Activated naive CD4-positive, alpha-beta T cell treated with anti-CD3 and anti-CD28 coated beads, Interleukin-2, amount 50 U/mL, for 24 hours (primary cell): Measurements from ENCODE around the gene COX5B.
"Not testable (repeated sequence)": the region's sequence is repeated elsewhere in the genome, so short reads cannot be mapped to it uniquely, and the experiment has no call there.

Experiments
- H3K27ac Mint-ChIP-seq: one replicate; pipeline ENCODE4 v1.8.0; 2021; ENCODE audit warnings: mild to moderate bottlenecking, mixed read lengths
- H3K27me3 Mint-ChIP-seq: one replicate; pipeline ENCODE4 v1.8.0; 2021; ENCODE audit warnings: mixed read lengths
- H3K36me3 Mint-ChIP-seq: one replicate; pipeline ENCODE4 v1.8.0; 2021; ENCODE audit warnings: mixed read lengths
- H3K4me1 Mint-ChIP-seq: one replicate; pipeline ENCODE4 v1.8.0; 2021; ENCODE audit warnings: mixed read lengths
- H3K4me3 Mint-ChIP-seq: one replicate; pipeline ENCODE4 v1.8.0; 2021; ENCODE audit warnings: mild to moderate bottlenecking, mixed read lengths
- H3K9me3 Mint-ChIP-seq: one replicate; pipeline ENCODE4 v1.8.0; 2021; ENCODE audit warnings: mixed read lengths

Gene COX5B

GRCh38 chr2:97661927-97662326, 16.1 kb downstream of the COX5B start:
- peaks cover 6% of the 10 kb centered on the region for H3K36me3 Mint-ChIP-seq
- peaks cover 25% of the 10 kb centered on the region for H3K4me1 Mint-ChIP-seq
- no peaks in the 10 kb centered on the region for H3K27me3 Mint-ChIP-seq
- peak overlapping the region; percentile 97 for H3K4me3 Mint-ChIP-seq
- H3K9me3 Mint-ChIP-seq: no peaks in the 10 kb centered on the region
- peak overlapping the region; percentile 59 for H3K27ac Mint-ChIP-seq

GRCh38 chr2:97662386-97662894, 16.6 kb downstream of the COX5B start:
- Mint-ChIP-seq H3K36me3 (peaks cover 6% of the 10 kb centered on the region), H3K27ac (peak overlapping the region; percentile 99), H3K9me3 (no peaks in the 10 kb centered on the region), H3K27me3 (no peaks in the 10 kb centered on the region), H3K4me1 (peaks cover 25% of the 10 kb centered on the region), H3K4me3 (peak overlapping the region; percentile 97)

DNA sequence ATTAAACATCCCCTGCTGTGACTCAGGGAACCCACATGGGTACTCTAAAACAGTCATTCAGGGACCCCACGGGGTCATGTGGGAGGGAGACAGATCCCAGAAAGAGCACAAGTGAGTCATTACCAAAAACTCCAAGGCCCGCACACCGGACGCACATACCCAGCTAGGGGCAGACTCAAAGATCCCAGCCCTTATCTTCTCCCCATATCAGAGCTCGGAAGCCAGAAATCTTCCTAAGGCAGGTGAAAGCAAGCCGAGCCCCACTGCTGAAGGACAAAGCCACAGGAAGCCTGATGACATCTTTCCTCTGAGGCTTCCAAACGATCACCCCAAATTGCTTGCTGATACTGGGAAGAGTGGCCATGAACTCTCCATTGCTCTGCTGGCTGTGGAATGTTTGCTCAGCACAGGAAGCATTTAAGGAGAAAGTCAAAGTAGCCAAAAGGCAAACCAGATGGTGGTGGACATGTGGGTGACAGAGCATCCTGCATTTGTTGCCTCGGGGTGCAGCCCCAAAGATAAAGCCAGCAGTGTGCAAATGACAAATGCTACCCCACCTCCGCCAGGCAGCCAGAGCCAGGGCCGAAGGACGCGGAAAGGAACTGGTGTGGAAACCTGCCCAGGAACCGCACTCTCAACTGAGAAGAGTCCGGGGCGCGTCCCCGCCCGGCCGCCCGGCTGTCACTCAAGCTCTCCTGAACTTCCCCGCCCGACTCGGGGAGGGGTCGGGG, 17.2 kb downstream of the COX5B start:
- peaks cover 6% of the 10 kb centered on the region for H3K36me3 Mint-ChIP-seq
- H3K4me3 Mint-ChIP-seq: peak overlapping the region; percentile 97
- H3K27ac Mint-ChIP-seq: peak overlapping the region; percentile 99
- no peaks in the 10 kb centered on the region for H3K9me3 Mint-ChIP-seq
- H3K27me3 Mint-ChIP-seq: no peaks in the 10 kb centered on the region
- peaks cover 25% of the 10 kb centered on the region for H3K4me1 Mint-ChIP-seq

DNA sequence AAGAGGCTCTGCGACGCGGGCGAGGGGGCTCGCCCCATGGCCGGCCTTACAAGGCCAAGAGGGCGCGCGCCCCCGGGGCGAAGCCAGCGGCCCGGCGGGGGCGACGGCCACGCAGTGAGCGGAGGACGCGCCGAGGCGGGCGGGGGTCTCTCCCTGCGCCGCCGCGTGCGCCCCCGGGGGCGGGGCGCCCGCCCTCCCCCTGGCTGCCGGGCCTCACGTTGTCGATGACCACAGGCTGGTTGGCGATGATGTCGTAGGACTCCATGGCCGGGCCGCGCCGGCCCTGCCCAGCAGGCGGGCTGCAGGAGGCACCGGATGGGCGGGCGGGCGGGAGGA, 17.7 kb downstream of the COX5B start:
- Mint-ChIP-seq H3K27ac (no peak overlapping the region), H3K4me3 (peak overlapping the region; percentile 97), H3K36me3 (peaks cover 3% of the 10 kb centered on the region), H3K4me1 (peaks cover 25% of the 10 kb centered on the region), H3K27me3 (no peaks in the 10 kb centered on the region), H3K9me3 (no peaks in the 10 kb centered on the region)

GRCh38 chr2:97663962-97664635, 18.2 kb downstream of the COX5B start, which contains the start of gene ACTR1B:
Gene ACTR1B (minus strand): TSS chr2:97664044. CDS start chr2:97663890, 154 bp downstream.
- Mint-ChIP-seq H3K4me3 (peak within 1 kb of the TSS; percentile 97), H3K9me3 (no peaks in the 10 kb centered on the region), H3K27ac (peak within 1 kb of the TSS; percentile 99), H3K4me1 (peaks cover 25% of the 10 kb centered on the region), H3K36me3 (peaks cover 3% of the 10 kb centered on the region), H3K27me3 (no peaks in the 10 kb centered on the region)

DNA sequence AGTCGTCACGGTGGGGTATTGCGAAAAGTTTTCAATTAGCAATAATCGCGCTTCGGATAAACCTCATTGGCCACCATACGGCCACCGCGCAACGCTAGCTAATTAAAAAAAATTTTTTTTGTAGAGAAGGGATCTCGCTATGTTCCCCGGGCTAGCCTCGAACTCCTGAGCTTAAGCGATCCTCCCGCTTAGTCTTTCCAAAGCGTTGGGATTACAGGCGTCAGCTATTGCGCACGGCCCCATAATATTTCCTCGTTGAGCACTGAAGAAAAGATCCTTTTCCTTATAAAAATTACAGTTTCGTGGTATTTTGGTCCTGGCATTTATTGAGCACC, 18.7 kb downstream of the COX5B start:
- Mint-ChIP-seq H3K36me3 (peaks cover 3% of the 10 kb centered on the region), H3K9me3 (no peaks in the 10 kb centered on the region), H3K27me3 (no peaks in the 10 kb centered on the region), H3K4me3 (peak overlapping the region; percentile 96), H3K4me1 (peaks cover 25% of the 10 kb centered on the region), H3K27ac (peak overlapping the region; percentile 96)

DNA sequence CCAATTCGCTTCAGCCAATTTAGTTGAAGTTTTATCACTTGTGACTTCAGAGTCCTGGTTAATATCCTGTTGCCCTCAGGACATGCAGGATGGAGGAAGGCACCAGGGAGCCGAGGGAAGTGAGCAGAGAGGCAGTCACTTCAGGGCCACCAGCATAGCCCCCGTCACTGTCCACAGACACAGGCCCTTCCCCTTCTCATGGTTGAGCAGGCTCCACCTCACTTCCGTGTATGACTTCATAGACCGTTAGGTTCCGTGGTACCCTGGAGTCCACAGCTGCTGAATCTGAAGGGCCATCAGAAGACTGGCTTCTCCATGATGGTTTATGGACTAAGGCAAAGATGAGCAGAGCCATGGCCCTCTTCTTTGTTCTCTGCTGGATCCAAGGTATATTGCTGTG, 23.6 kb downstream of the COX5B start, which contains the start of gene C2orf92:
C2orf92 (plus strand) TSS at position 266 of the 400 bp plus-strand sequence; CDS start at position 342, 76 bp downstream.
- no peaks in the 10 kb centered on the region for H3K27me3 Mint-ChIP-seq
- H3K4me1 Mint-ChIP-seq: peaks cover 13% of the 10 kb centered on the region
- no peak within 1 kb of the TSS for H3K4me3 Mint-ChIP-seq
- peaks cover 1% of the 10 kb centered on the region for H3K36me3 Mint-ChIP-seq
- no peaks in the 10 kb centered on the region for H3K9me3 Mint-ChIP-seq
- no peak within 1 kb of the TSS for H3K27ac Mint-ChIP-seq

DNA sequence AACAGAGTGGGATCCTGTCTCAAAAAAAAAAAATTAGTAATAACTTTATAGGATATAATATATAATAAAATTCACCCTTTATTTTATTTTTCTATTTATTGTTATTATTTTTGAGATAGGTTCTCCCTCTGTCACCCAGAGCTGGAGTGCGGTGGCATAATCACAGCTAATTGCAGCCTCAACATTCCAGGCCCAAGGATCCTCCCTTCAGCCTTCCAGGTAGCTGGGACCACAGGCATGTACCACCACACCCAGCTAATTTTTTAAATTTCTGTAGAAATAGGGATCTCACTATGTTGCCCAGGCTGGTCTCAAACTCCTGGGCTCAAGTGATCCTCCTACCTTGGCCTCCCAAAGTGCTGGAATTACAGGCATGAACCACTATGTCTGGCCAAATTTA, 24.6 kb downstream of the COX5B start:
- Mint-ChIP-seq H3K4me1 (peaks cover 9% of the 10 kb centered on the region), H3K27ac (no peak overlapping the region), H3K4me3 (no peak overlapping the region), H3K9me3 (no peaks in the 10 kb centered on the region), H3K27me3 (no peaks in the 10 kb centered on the region), H3K36me3 (peaks cover 1% of the 10 kb centered on the region)

- Mint-ChIP-seq H3K27me3 (no peaks in the 10 kb centered on the region), H3K4me3 (no peak overlapping the region), H3K9me3 (no peaks in the 10 kb centered on the region), H3K27ac (no peak overlapping the region), H3K36me3 (peaks cover 1% of the 10 kb centered on the region), H3K4me1 (peaks cover 9% of the 10 kb centered on the region)
Observed at GRCh38 chr2:97671526-97671925, 25.7 kb downstream of the COX5B start.

GRCh38 chr2:97672606-97673140, 26.8 kb downstream of the COX5B start:
- not testable (repeated sequence) for H3K9me3 Mint-ChIP-seq, H3K27me3 Mint-ChIP-seq, H3K4me3 Mint-ChIP-seq, H3K4me1 Mint-ChIP-seq, H3K27ac Mint-ChIP-seq, H3K36me3 Mint-ChIP-seq

- Mint-ChIP-seq H3K4me3 (peak overlapping the region; percentile 8), H3K9me3 (no peaks in the 10 kb centered on the region), H3K27ac (peak overlapping the region; percentile 9), H3K27me3 (no peaks in the 10 kb centered on the region), H3K36me3 (no peaks in the 10 kb centered on the region), H3K4me1 (peaks cover 9% of the 10 kb centered on the region)
Observed at GRCh38 chr2:97673182-97673914, 27.5 kb downstream of the COX5B start.

DNA sequence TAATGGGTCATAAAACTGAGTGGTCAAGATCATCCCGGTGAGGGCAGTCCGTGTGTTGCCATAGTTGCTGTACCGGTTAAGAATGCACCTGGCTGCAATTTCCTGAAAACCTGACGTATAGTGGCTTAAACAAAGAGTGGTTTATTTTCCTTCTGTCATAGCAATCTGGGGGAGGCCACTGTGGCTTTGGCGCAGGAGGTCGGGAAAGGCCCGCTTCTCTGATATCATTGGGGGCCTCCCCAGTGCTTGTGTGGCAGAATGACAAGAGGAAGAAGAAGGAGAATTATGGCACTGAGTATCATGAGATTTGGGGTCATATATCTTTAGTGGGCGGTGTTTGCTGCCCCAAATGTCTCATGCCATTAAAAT, 28.0 kb downstream of the COX5B start:
- no peaks in the 10 kb centered on the region for H3K27me3 Mint-ChIP-seq
- peak overlapping the region; percentile 8 for H3K4me3 Mint-ChIP-seq
- peak overlapping the region; percentile 9 for H3K27ac Mint-ChIP-seq
- peaks cover 9% of the 10 kb centered on the region for H3K4me1 Mint-ChIP-seq
- H3K36me3 Mint-ChIP-seq: no peaks in the 10 kb centered on the region
- H3K9me3 Mint-ChIP-seq: no peaks in the 10 kb centered on the region

DNA sequence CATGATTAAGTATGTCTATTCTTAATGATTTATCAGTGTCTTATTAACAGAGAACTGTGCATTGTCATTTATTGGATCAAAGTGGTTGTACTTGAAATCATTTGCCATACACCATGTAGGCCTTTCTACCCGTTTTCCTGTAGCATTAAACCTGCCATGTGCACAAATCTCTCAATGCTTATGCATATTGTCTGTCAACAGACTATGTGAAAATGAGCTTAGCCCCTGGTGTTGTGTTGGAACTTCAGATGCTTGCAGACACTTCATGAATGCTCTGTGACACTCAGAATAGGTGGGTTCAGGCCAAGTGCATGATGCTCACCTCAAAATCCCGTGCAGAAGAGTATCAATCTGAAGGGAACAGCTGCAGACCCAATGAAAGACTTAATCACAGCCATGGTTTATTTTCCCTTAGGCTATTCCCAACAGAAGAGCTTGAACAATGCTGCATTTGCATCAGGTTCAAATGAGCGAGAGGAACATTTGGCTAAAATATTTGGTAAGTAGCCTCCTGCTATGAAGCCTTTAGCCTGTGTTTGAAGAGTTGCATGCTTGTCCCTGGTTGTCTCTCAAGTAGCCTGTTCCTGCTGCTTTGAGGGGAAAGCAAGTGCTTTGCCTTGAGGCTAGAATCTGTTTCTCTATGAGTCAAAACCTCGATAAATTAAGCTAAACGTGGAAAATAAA, 29.7 kb downstream of the COX5B start:
- H3K4me3 Mint-ChIP-seq: no peak overlapping the region
- H3K27me3 Mint-ChIP-seq: no peaks in the 10 kb centered on the region
- no peaks in the 10 kb centered on the region for H3K9me3 Mint-ChIP-seq
- no peak overlapping the region for H3K27ac Mint-ChIP-seq
- no peaks in the 10 kb centered on the region for H3K36me3 Mint-ChIP-seq
- peaks cover 9% of the 10 kb centered on the region for H3K4me1 Mint-ChIP-seq

GRCh38 chr2:97676620-97677019, 30.8 kb downstream of the COX5B start:
- Mint-ChIP-seq H3K27ac (no peak overlapping the region), H3K9me3 (no peaks in the 10 kb centered on the region), H3K4me3 (no peak overlapping the region), H3K4me1 (peaks cover 9% of the 10 kb centered on the region), H3K27me3 (no peaks in the 10 kb centered on the region), H3K36me3 (no peaks in the 10 kb centered on the region)

DNA sequence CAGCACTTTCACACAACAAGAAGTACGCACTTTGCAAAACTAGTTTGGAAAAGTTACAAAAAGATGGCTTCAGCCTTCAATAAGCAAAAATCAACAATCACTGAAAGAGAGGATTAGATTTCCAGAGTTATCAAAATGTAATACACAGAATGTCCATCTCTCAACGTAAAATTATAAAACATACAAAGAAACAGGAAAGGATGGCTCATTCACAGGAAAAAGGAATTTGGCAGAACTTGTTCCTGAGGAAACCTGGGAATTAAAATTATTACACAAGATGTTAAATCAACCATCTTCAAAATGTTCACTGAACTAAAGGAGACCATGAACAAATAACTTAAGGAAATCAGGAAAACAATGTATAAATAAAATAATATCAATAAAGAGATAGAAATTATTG, 31.6 kb downstream of the COX5B start:
- H3K27me3 Mint-ChIP-seq: no peaks in the 10 kb centered on the region
- no peak overlapping the region for H3K4me3 Mint-ChIP-seq
- no peak overlapping the region for H3K27ac Mint-ChIP-seq
- peaks cover 9% of the 10 kb centered on the region for H3K4me1 Mint-ChIP-seq
- no peaks in the 10 kb centered on the region for H3K9me3 Mint-ChIP-seq
- no peaks in the 10 kb centered on the region for H3K36me3 Mint-ChIP-seq
